Measurements from ENCODE around the gene ORM1.
A peak's percentile ranks its signal among the peaks of the same experiment; 100 is the strongest.

ORM1 gene

GRCh38 chr9:114375386-114376175 lies 52.7 kb downstream of the ORM1 start:
- H3K36me3 Mint-ChIP-seq (ENCODE audit: insufficient read depth): peaks cover 98% of the 10 kb centered on the region
- H3K27ac Mint-ChIP-seq: peak overlapping the region; percentile 76 to 84
- DNase-seq (no peak), ATAC-seq (replicated peaks) (no peak)
- peaks cover 83 to 84% of the 10 kb centered on the region in 2 donors for H3K4me1 Mint-ChIP-seq (ENCODE audit: low read depth in 2 of 2)
- peak overlapping the region; percentile 67 to 79 for H3K4me3 Mint-ChIP-seq
- no peaks in the 10 kb centered on the region for H3K9me3 Mint-ChIP-seq
- no peaks in the 10 kb centered on the region for H3K27me3 Mint-ChIP-seq

Measured in effector memory CD8-positive, alpha-beta T cell (primary cell).